GM18861 (cell line): ENCODE data around the gene IGSF1.
"Not testable (repeated sequence)": the region's sequence is repeated elsewhere in the genome, so short reads cannot be mapped to it uniquely, and the experiment has no call there.

Source experiments
- ATAC-seq: cut with Tn5 transposase; IDR thresholded peaks from one replicate; pipeline ENCODE4 v1.9.1; 2021; ENCODE audit not compliant: unreplicated experiment

Gene IGSF1

GRCh38 chrX:131271274-131271673 is 17.8 kb downstream of the IGSF1 start:
- ATAC-seq: no peak

GRCh38 chrX:131270080-131270479 is 19.0 kb downstream of the IGSF1 start:
- no peak for ATAC-seq

GRCh38 chrX:131264665-131265064 is 24.4 kb downstream of the IGSF1 start:
- no peak for ATAC-seq

GRCh38 chrX:131264053-131264452 is 25.1 kb downstream of the IGSF1 start:
- no peak for ATAC-seq

GRCh38 chrX:131262738-131263679 is 26.1 kb downstream of the IGSF1 start:
- ATAC-seq: no peak

- no peak for ATAC-seq
Measured at GRCh38 chrX:131262200-131262599, 26.9 kb downstream of the IGSF1 start.

- ATAC-seq: no peak
Measured at GRCh38 chrX:131257367-131257766, 31.7 kb downstream of the IGSF1 start.

- ATAC-seq: not testable (repeated sequence)
Measured at GRCh38 chrX:131250984-131251738, 37.9 kb downstream of the IGSF1 start.

- no peak for ATAC-seq
Measured at GRCh38 chrX:131239057-131239456, 50.0 kb downstream of the IGSF1 start.

- no peak for ATAC-seq
Measured at GRCh38 chrX:131237363-131237762, 51.7 kb downstream of the IGSF1 start.

- no peak for ATAC-seq
Measured at GRCh38 chrX:131235768-131236545, 53.1 kb downstream of the IGSF1 start.

GRCh38 chrX:131227608-131228007 is 61.5 kb downstream of the IGSF1 start:
- no peak for ATAC-seq

- no peak for ATAC-seq
Measured at GRCh38 chrX:131226591-131226990, 62.5 kb downstream of the IGSF1 start.

GRCh38 chrX:131225078-131225477 is 64.0 kb downstream of the IGSF1 start:
- ATAC-seq: no peak
